Panc1 (cell line): Measurements from ENCODE around the gene MAST3. TPM values are rescaled to one million over a fixed set of nuclear protein-coding genes. Genes with fewer than 3 reads are reported as not detected.
"Not testable (repeated sequence)": the region's sequence is repeated elsewhere in the genome, so short reads cannot be mapped to it uniquely, and the experiment has no call there.

Experiments
- ATAC-seq: fragments of 200-7000 bp; cut with Tn5 transposase; 2 replicates; pipeline ENCODE4 v1.9.1; 2020; ENCODE audit warnings: mild to moderate bottlenecking, moderate library complexity
- BruUV-seq: library from RNA; stranded (reverse); fragments of 400-500 nt; replicated peaks from 2 replicates; lab custom pipeline; 2021; lab: Mats Ljungman, UMichigan
- CTCF ChIA-PET: fragments of 300-600 bp; sonication (Branson Sonifier 250); formaldehyde crosslinking; loops from one replicate; lab custom pipeline; 2022; ENCODE audit warnings: antibody characterized with exemption; lab: Charles Lee
- POLR2A ChIA-PET: fragments of 300-600 bp; sonication (Branson Sonifier 250); formaldehyde crosslinking; loops from one replicate; lab custom pipeline; 2022; ENCODE audit warnings: antibody characterized with exemption; lab: Charles Lee
- DNase-seq: peaks from one replicate; pipeline ENCODE4 v3.0.0-alpha.2; 2010; ENCODE audit warnings: low read depth, low spot score
- H3K27ac ChIP-seq: 2 replicates; pipeline ENCODE4 v1.5.1; 2011; ENCODE audit warnings: mild to moderate bottlenecking, low read length, inconsistent platforms
- H3K27me3 ChIP-seq: fragments of 200-500 bp; sonication (Bioruptor generic); 2 replicates; pipeline ENCODE4 v1.6.0; 2014; ENCODE audit warnings: low read length, inconsistent platforms; ENCODE audit not compliant: control insufficient read depth, insufficient read depth
- H3K36me3 ChIP-seq: fragments of 200-500 bp; sonication (Bioruptor generic); 2 replicates; pipeline ENCODE4 v1.5.1; 2014; ENCODE audit warnings: inconsistent platforms, mild to moderate bottlenecking, low read length, moderate library complexity; ENCODE audit not compliant: control insufficient read depth, insufficient read depth
- H3K4me1 ChIP-seq: 2 replicates; pipeline ENCODE4 v1.5.1; 2011; ENCODE audit warnings: inconsistent platforms, mild to moderate bottlenecking, low read length, moderate library complexity; ENCODE audit not compliant: control insufficient read depth, insufficient read depth
- H3K4me3 ChIP-seq, 2 experiments: 2 replicates each; pipeline ENCODE4 v1.5.1; 2011 to 2012; ENCODE audit warnings: low read depth in 2 of 2, low read length in 2 of 2, mild to moderate bottlenecking in 2 of 2, inconsistent platforms in 1 of 2, moderate library complexity in 1 of 2
- H3K9me3 ChIP-seq: fragments of 200-500 bp; sonication (Bioruptor generic); 2 replicates; pipeline ENCODE4 v1.5.1; 2014; ENCODE audit warnings: low read depth, mild to moderate bottlenecking, inconsistent platforms, low read length, moderate library complexity; ENCODE audit not compliant: control insufficient read depth, insufficient read depth
- CTCF ChIP-seq: fragments of 450-650 bp; IDR thresholded peaks from 2 replicates; pipeline ENCODE4 v1.5.1; 2017; ENCODE audit warnings: mild to moderate bottlenecking
- POLR2AphosphoS5 ChIP-seq: IDR thresholded peaks from 2 replicates; pipeline ENCODE4 v1.6.1; 2012; ENCODE audit warnings: mild to moderate bottlenecking, low read depth, low read length, moderate library complexity
- REST ChIP-seq, 2 experiments: IDR thresholded peaks; 2 replicates each; pipeline ENCODE4 v1.6.1; 2011 to 2012; ENCODE audit warnings: low read depth in 2 of 2, control low read depth in 1 of 2, low read length in 1 of 2, mild to moderate bottlenecking in 1 of 2, moderate library complexity in 1 of 2; ENCODE audit not compliant: insufficient read depth in 1 of 2
- SIN3A ChIP-seq: IDR thresholded peaks from 2 replicates; pipeline ENCODE4 v1.6.1; 2012; ENCODE audit warnings: low read depth, mild to moderate bottlenecking, low read length, moderate library complexity, borderline replicate concordance; ENCODE audit not compliant: insufficient read depth
- TCF7L2 ChIP-seq: IDR thresholded peaks from 2 replicates; pipeline ENCODE4 v1.6.1; 2011; ENCODE audit warnings: mild to moderate bottlenecking, low read depth, low read length, inconsistent platforms
- in situ Hi-C: cut with HindIII; loops from 2 replicates; pipeline ENCODE4 v1.10.0; 2016; ENCODE audit warnings: low sequenced_read_pairs, low pct_unique_long_range_greater_than_20kb
- intact Hi-C: fragments of 100-400 bp; cut with micrococcal nuclease; formaldehyde crosslinking; loops from one replicate; pipeline ENCODE4 v1.10.0; 2022; ENCODE audit not compliant: unreplicated experiment
- total RNA-seq: library from RNA; stranded (reverse); gene quantifications from one replicate; pipeline ENCODE4 v1.2.1, GENCODE V29; 2021; ENCODE audit not compliant: unreplicated experiment

The MAST3 gene
- total RNA-seq, 1 experiment from 2014 or later: 13.1 TPM

GRCh38 chr19:18104793-18105131, 7.2 kb downstream of the MAST3 start:
- no peaks in the 10 kb centered on the region for H3K36me3 ChIP-seq
- BruUV-seq: no TSS peak
- H3K4me3 ChIP-seq: peak overlapping the region; percentile 44 to 57
- TF ChIP-seq SIN3A: no peak
- TF ChIP-seq REST (IDR thresholded peaks at IDR 0.05; ENCODE audit: insufficient read depth in 1 of 2, low read depth in 2 of 2, low read length in 1 of 2): no peak
- no peak for TF ChIP-seq POLR2AphosphoS5
- no peak for TF ChIP-seq TCF7L2
- TF ChIP-seq CTCF: no peak
- no peak for ATAC-seq
- intact Hi-C loops: no loop called here
- 0 out of 2 replicates have a peak overlapping the region, but pooled peaks have one; percentile 39 for H3K27ac ChIP-seq
- POLR2A ChIA-PET: interaction anchor here (0.5 kb wide), 1 partner anchor 104 kb away, joined by 5 read pairs; no protein-coding TSS in a partner anchor
- no peak for DNase-seq
- no peaks in the 10 kb centered on the region for H3K9me3 ChIP-seq
- in situ Hi-C loops: no loop called here
- CTCF ChIA-PET: interaction anchor here (0.7 kb wide), 1 partner anchor 283 kb away, joined by 4 read pairs; no protein-coding TSS in a partner anchor
- no peaks in the 10 kb centered on the region for H3K4me1 ChIP-seq
- no peaks in the 10 kb centered on the region for H3K27me3 ChIP-seq

GRCh38 chr19:18105259-18105658, 7.7 kb downstream of the MAST3 start:
- BruUV-seq, H3K27me3 ChIP-seq, in situ Hi-C loops, DNase-seq, ATAC-seq, H3K4me3 ChIP-seq, H3K27ac ChIP-seq, H3K4me1 ChIP-seq, H3K36me3 ChIP-seq, H3K9me3 ChIP-seq, CTCF ChIA-PET, intact Hi-C loops: not testable (repeated sequence)
- POLR2A ChIA-PET: interaction anchor here (0.5 kb wide), 1 partner anchor 105 kb away, joined by 5 read pairs; no protein-coding TSS in a partner anchor

GRCh38 chr19:18107235-18107634, 9.7 kb downstream of the MAST3 start:
- Histone ChIP-seq H3K4me3 (no peak overlapping the region), H3K4me1 (0 out of 2 replicates have a peak, but pooled peaks cover 3% of the 10 kb centered on the region), H3K27ac (no peak overlapping the region), H3K9me3 (no peaks in the 10 kb centered on the region), H3K36me3 (no peaks in the 10 kb centered on the region), H3K27me3 (no peaks in the 10 kb centered on the region)
- in situ Hi-C loops: no loop called here
- CTCF ChIA-PET: interaction anchor here (0.7 kb wide), 1 partner anchor 50 kb away, joined by 3 read pairs; no protein-coding TSS in a partner anchor
- BruUV-seq: no TSS peak
- ATAC-seq: no peak
- DNase-seq: no peak
- TF ChIP-seq TCF7L2: no peak
- TF ChIP-seq CTCF: no peak
- TF ChIP-seq SIN3A: no peak
- no peak for TF ChIP-seq REST (IDR thresholded peaks at IDR 0.05; ENCODE audit: insufficient read depth in 1 of 2, low read depth in 2 of 2, low read length in 1 of 2)
- no peak for TF ChIP-seq POLR2AphosphoS5
- intact Hi-C loops: no loop called here
- POLR2A ChIA-PET: interaction anchor here (0.6 kb wide), 1 partner anchor 24 kb away, joined by 4 read pairs; no protein-coding TSS in a partner anchor
